HG03575 (cell line): ENCODE results near the gene CAMK2B.
A peak's percentile ranks its signal among the peaks of the same experiment; 100 is the strongest.

Experiments used
- ATAC-seq: cut with Tn5 transposase; IDR thresholded peaks from one replicate; pipeline ENCODE4 v1.9.1; 2021; ENCODE audit not compliant: unreplicated experiment, insufficient number of reproducible peaks, low FRiP score; ENCODE audit errors: extremely low read depth

Gene CAMK2B

GRCh38 chr7:44325201-44325671, at the start of gene CAMK2B:
Gene CAMK2B, minus strand, starts transcription at chr7:44325594. Its CDS starts 173 bp downstream, at chr7:44325421.
- ATAC-seq: no peak

- no peak for ATAC-seq
Measured at GRCh38 chr7:44374007-44374763, 48.8 kb upstream of the CAMK2B start.

GRCh38 chr7:44373418-44373740, 48.0 kb upstream of the CAMK2B start:
- no peak for ATAC-seq

GRCh38 chr7:44372560-44373417, 47.4 kb upstream of the CAMK2B start:
- no peak for ATAC-seq

- no peak for ATAC-seq
Measured at GRCh38 chr7:44368885-44369284, 43.5 kb upstream of the CAMK2B start.

- no peak for ATAC-seq
Measured at GRCh38 chr7:44368455-44368854, 43.1 kb upstream of the CAMK2B start.

GRCh38 chr7:44367475-44368043, 42.2 kb upstream of the CAMK2B start:
- no peak for ATAC-seq

GRCh38 chr7:44366986-44367385, 41.6 kb upstream of the CAMK2B start:
- no peak for ATAC-seq

GRCh38 chr7:44353668-44354067, 28.3 kb upstream of the CAMK2B start:
- ATAC-seq: no peak

- ATAC-seq: no peak
Measured at GRCh38 chr7:44348851-44349781, 23.7 kb upstream of the CAMK2B start.

GRCh38 chr7:44348300-44348699, 22.9 kb upstream of the CAMK2B start:
- no peak for ATAC-seq

- no peak for ATAC-seq
Measured at GRCh38 chr7:44347546-44348114, 22.2 kb upstream of the CAMK2B start.

GRCh38 chr7:44346063-44346462, 20.7 kb upstream of the CAMK2B start:
- no peak for ATAC-seq

GRCh38 chr7:44341401-44341800, 16.0 kb upstream of the CAMK2B start:
- ATAC-seq: no peak

- peak; percentile 55 for ATAC-seq
Measured at GRCh38 chr7:44338600-44338999, 13.2 kb upstream of the CAMK2B start.

- no peak for ATAC-seq
Measured at GRCh38 chr7:44336491-44336890, 11.1 kb upstream of the CAMK2B start.

GRCh38 chr7:44335184-44335583, 9.8 kb upstream of the CAMK2B start:
- no peak for ATAC-seq

GRCh38 chr7:44334734-44335097, 9.3 kb upstream of the CAMK2B start:
- ATAC-seq: no peak
